ENCODE data around the gene CEBPZOS. TPM values are rescaled to one million over a fixed set of nuclear protein-coding genes. Genes with fewer than 3 reads are reported as not detected.

Gene CEBPZOS
- total and polyA plus RNA-seq, 2 of the 4 experiments (the other 2 are of a cell fraction), result 16.8 to 31.5 TPM

GRCh38 chr2:37244755-37245154 is 48.5 kb downstream of the CEBPZOS start:
- Histone ChIP-seq H3K4ac (ENCODE audit: low read depth, low read length) (no peak overlapping the region), H2BK5ac (ENCODE audit: low read depth, low read length, poor library complexity, severe bottlenecking) (no peak overlapping the region), H2BK20ac (ENCODE audit: low read depth, low read length) (no peak overlapping the region), H3K9me3 (ENCODE audit: control insufficient read depth, insufficient read depth, low read length) (no peaks in the 10 kb centered on the region), H3K18ac (ENCODE audit: low read depth, low read length) (no peak overlapping the region), H4K5ac (ENCODE audit: low read depth, low read length) (no peak overlapping the region), H4K8ac (ENCODE audit: low read depth in 2 of 2, low read length in 2 of 2) (no peak overlapping the region), H3K4me2 (ENCODE audit: low read depth, low read length) (no peak overlapping the region), H2AK5ac (ENCODE audit: low read depth, low read length) (no peak overlapping the region), H3K4me3 (ENCODE audit: insufficient read depth, low read depth, low read length) (no peak overlapping the region), H4K91ac (ENCODE audit: insufficient read depth, low read depth, low read length) (no peak overlapping the region), H2BK120ac (ENCODE audit: low read depth, low read length) (no peak overlapping the region), H3K56ac (ENCODE audit: extremely low read depth, insufficient read depth, low read length) (no peak overlapping the region), H3K9ac (ENCODE audit: low read depth, low read length) (no peak overlapping the region), H3K36me3 (ENCODE audit: control insufficient read depth, insufficient read depth, low read length) (peaks cover 31% of the 10 kb centered on the region), H2AFZ (replicated peaks; ENCODE audit: low read length, poor library complexity) (no peak overlapping the region), H4K20me1 (ENCODE audit: insufficient read depth, low read length) (peaks cover 3% of the 10 kb centered on the region; the same call in 1 of the 2 replicates), H3K27me3 (ENCODE audit: control insufficient read depth, insufficient read depth, low read length) (no peaks in the 10 kb centered on the region), H3K9me1 (ENCODE audit: insufficient read depth, low read length) (peaks cover 9% of the 10 kb centered on the region), H3K27ac (ENCODE audit: insufficient read depth, low read length) (no peak overlapping the region), H3K4me1 (ENCODE audit: control insufficient read depth, insufficient read depth, low read length) (peaks cover 5% of the 10 kb centered on the region; the same call in 1 of the 2 replicates), H2AK9ac (replicated peaks; ENCODE audit: low read depth, low read length, poor library complexity) (no peak overlapping the region), H2BK15ac (ENCODE audit: low read depth, low read length) (no peak overlapping the region), H3K14ac (replicated peaks; ENCODE audit: low read depth, low read length) (no peak overlapping the region), H3K23ac (ENCODE audit: low read depth, low read length) (no peak overlapping the region), H3K79me1 (ENCODE audit: low read depth in 1 of 2, low read length in 2 of 2) (peaks cover 4 to 20% of the 10 kb centered on the region in 2 experiments; a peak in 3 of 4 replicates)
- no TSS peak for BruUV-seq (replicated peaks)
- no peak for ATAC-seq (ENCODE audit: low read depth)
- WGBS, 2 experiments (ENCODE audit: extremely low coverage in 2 of 2, insufficient read length in 1 of 2), result no CpG with 5 or more reads among the region's 3 CpGs
- TF ChIP-seq MAFK (IDR thresholded peaks at IDR 0.05; ENCODE audit: low read depth, low read length) (no peak), SMC3 (IDR thresholded peaks at IDR 0.05; ENCODE audit: low read depth, low read length) (no peak), MAZ (IDR thresholded peaks at IDR 0.05; ENCODE audit: borderline replicate concordance, low read depth, low read length) (no peak)
- POLR2A ChIA-PET (ENCODE audit: unreplicated experiment), result interaction anchor here (0.7 kb wide), 1 partner anchor 56 kb away, joined by 8 read pairs; no protein-coding TSS in a partner anchor
- CTCF ChIA-PET, result no interaction called here
- intact Hi-C loops (cut with micrococcal nuclease) (no loop called here), dilution Hi-C loops (cut with HindIII; ENCODE audit: low sequenced_read_pairs, unreplicated experiment) (no loop called here), in situ Hi-C loops (cut with MboI; ENCODE audit: low sequenced_read_pairs) (no loop called here)
- DNase-seq, result no peak
